ENCODE data around the gene RBM15. TPM values are rescaled to one million over a fixed set of nuclear protein-coding genes. Genes with fewer than 3 reads are reported as not detected.

RBM15 gene
- total RNA-seq: 30.9 and 56.7 TPM in 2 replicates

DNA sequence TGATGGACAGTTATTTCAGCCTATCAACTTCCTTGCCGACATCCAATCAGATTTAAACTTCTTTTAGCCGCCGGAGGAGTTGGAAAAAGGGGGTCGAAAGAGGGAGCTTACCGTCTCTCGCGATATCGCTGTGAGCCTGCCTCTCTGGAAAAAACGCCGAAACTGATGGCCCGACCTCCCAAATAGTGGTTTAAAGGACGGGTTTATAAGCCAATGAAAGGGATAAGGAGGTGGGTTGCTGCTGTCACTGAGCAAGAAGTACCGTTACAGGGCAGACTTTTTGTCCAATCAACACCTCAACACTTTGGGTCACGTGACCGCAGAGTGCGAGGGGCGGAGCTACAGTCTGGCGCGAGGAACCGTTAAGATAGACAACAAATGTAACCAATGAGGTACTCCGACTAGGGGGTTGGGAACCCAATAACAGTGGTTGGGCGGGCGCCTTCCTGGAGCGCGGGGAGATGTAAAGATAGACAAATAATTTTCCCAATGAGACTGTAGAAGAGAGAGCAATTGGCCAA is at the start of gene RBM15:
Gene RBM15, plus strand, starts transcription at position 492 of the 521 bp plus-strand sequence. Its CDS starts 29 bp downstream, at position 521.

GRCh38 chr1:110390692-110391245 is 51.6 kb downstream of the RBM15 start, which contains the start of gene SLC16A4:
Gene SLC16A4, minus strand, starts transcription at chr1:110391026. Its CDS starts 1,703 bp downstream, at chr1:110389323.

Other genes starting within 250 kb of the RBM15 start
- gene UBL4B, start 226.9 kb upstream of the RBM15 start, total RNA-seq: not detected in 2 replicates
- gene SLC6A17, start 188.9 kb upstream of the RBM15 start, total RNA-seq: under 0.01 and 0.20 TPM in 2 replicates
- gene KCNC4, start 129.1 kb upstream of the RBM15 start, total RNA-seq: 1.1 and 1.4 TPM in 2 replicates
- gene SLC16A4, start 51.6 kb downstream of the RBM15 start, total RNA-seq: 6.3 and 11.0 TPM in 2 replicates
- gene LAMTOR5, start 68.3 kb downstream of the RBM15 start, total RNA-seq: 39.1 and 41.9 TPM in 2 replicates
- gene PROK1, start 111.8 kb downstream of the RBM15 start, total RNA-seq: not detected in 2 replicates
- gene KCNA10, start 179.8 kb downstream of the RBM15 start, total RNA-seq: not detected in 2 replicates

Measured in subcutaneous preadipocyte (primary cell).